Memory B cell (primary cell): ENCODE data around the gene FBXO30.
A peak's percentile ranks its signal among the peaks of the same experiment; 100 is the strongest.

Source experiments
- ATAC-seq: fragments of 150-1000 bp; cut with Tn5 transposase; 2 replicates; pipeline ENCODE4 v1.10.0; 2021; ENCODE audit warnings: low read depth, mild to moderate bottlenecking, moderate library complexity
- DNase-seq, 2 donors: peaks; one replicate each; pipeline ENCODE4 v3.0.0; 2022; ENCODE audit warnings: low spot score in 2 of 2
- H3K27ac Mint-ChIP-seq: one replicate; pipeline ENCODE4 v1.8.0; 2022; ENCODE audit warnings: mild to moderate bottlenecking, moderate library complexity, mixed read lengths
- H3K27me3 Mint-ChIP-seq: one replicate; pipeline ENCODE4 v1.8.0; 2022; ENCODE audit warnings: mixed read lengths
- H3K36me3 Mint-ChIP-seq: one replicate; pipeline ENCODE4 v1.8.0; 2022; ENCODE audit warnings: mild to moderate bottlenecking, mixed read lengths
- H3K4me1 Mint-ChIP-seq: one replicate; pipeline ENCODE4 v1.8.0; 2022; ENCODE audit warnings: mixed read lengths
- H3K4me3 Mint-ChIP-seq: one replicate; pipeline ENCODE4 v1.8.0; 2022; ENCODE audit warnings: mild to moderate bottlenecking, moderate library complexity, mixed read lengths
- H3K9me3 Mint-ChIP-seq: one replicate; pipeline ENCODE4 v1.8.0; 2022; ENCODE audit warnings: mixed read lengths

FBXO30 gene

DNA sequence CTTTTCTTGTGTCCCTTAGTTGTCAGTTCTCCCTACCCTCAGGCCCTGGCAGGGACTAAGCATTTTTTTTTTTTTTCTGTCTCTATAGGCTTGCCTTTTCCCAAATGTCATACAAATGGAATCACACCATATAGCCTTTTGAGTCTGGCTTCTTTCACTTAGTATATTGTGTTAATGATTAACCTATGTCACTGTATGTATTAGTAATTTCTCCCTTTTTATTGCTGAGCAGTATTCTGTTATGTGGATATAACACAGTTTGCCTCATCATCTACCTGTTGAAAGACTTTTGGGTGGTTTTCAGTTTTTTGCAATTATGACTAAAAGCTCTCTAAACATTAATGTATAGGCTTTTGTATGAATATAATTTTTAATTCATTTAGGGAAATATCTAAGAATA is 16.0 kb upstream of the FBXO30 start:
- no peaks in the 10 kb centered on the region for H3K4me1 Mint-ChIP-seq
- no peaks in the 10 kb centered on the region for H3K27me3 Mint-ChIP-seq
- no peak overlapping the region for H3K27ac Mint-ChIP-seq
- H3K4me3 Mint-ChIP-seq = no peak overlapping the region
- ATAC-seq = no peak
- H3K9me3 Mint-ChIP-seq = no peaks in the 10 kb centered on the region
- DNase-seq = no peak
- peaks cover 4% of the 10 kb centered on the region for H3K36me3 Mint-ChIP-seq

DNA sequence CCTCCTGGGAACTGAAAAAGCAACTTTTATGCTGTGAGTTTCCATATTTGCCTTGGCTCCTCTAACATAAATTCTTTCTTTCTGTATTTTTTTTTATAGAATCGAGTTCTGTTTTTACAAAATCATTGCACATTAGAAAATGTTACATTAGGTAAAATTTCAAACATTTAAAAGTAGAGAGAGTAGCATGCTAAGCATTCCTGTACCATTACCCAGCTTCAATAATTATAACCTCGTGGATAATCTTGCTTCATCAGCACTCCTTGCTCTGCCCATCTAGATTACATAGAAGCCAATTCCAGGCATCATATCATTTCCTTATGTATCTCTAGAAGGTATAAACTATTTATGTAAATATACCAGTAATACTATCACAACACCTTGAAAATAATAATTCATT is 15.4 kb upstream of the FBXO30 start:
- no peaks in the 10 kb centered on the region for H3K27me3 Mint-ChIP-seq
- peaks cover 4% of the 10 kb centered on the region for H3K36me3 Mint-ChIP-seq
- H3K4me1 Mint-ChIP-seq = no peaks in the 10 kb centered on the region
- H3K9me3 Mint-ChIP-seq = no peaks in the 10 kb centered on the region
- ATAC-seq = no peak
- H3K27ac Mint-ChIP-seq = no peak overlapping the region
- DNase-seq = no peak
- no peak overlapping the region for H3K4me3 Mint-ChIP-seq

DNA sequence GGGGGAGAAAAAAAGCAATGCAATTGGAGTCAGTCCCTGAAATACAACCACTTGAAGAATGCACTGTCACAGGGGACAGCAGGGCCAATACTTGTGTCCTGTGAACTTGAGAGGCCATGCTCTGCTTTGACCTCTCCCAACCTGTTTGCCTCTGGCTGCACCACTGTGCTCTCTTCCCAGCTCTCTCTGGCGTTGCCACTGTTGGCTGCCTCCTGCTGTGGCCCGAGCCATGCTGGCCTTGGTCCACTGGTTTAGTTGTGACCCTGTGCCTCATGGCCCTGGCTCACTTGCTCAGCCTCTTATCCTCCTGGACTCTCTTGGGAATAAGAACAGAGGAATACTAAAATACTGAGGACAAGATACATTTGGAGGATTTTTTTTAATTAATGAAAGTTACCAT is 14.5 kb upstream of the FBXO30 start:
- no peak overlapping the region for H3K4me3 Mint-ChIP-seq
- DNase-seq (no peak), ATAC-seq (no peak)
- peaks cover 4% of the 10 kb centered on the region for H3K36me3 Mint-ChIP-seq
- no peak overlapping the region for H3K27ac Mint-ChIP-seq
- no peaks in the 10 kb centered on the region for H3K27me3 Mint-ChIP-seq
- H3K9me3 Mint-ChIP-seq = no peaks in the 10 kb centered on the region
- H3K4me1 Mint-ChIP-seq = no peaks in the 10 kb centered on the region

DNA sequence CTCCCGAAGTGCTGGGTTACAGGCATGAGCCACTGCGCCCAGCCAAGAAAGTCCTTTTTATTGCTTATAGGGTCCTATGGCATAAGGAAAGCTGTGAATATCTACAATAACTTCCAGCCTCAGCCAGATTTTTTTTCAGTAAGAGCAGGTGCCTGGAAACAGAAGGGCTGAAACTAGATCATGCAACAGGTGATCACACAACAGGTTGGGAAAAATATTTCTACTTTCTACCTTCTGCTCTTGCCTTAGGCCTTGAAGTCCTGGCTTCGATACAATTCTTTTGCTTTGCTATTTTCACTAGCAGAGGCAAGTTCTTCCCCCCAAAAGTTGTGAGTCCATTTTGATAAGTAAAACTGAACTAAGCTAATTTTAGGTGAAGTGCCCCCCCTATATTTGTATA is 9.7 kb upstream of the FBXO30 start:
- Mint-ChIP-seq H3K27me3 (no peaks in the 10 kb centered on the region), H3K4me3 (no peak overlapping the region), H3K9me3 (no peaks in the 10 kb centered on the region), H3K36me3 (peaks cover 4% of the 10 kb centered on the region), H3K4me1 (no peaks in the 10 kb centered on the region), H3K27ac (no peak overlapping the region)
- DNase-seq (no peak), ATAC-seq (no peak)

DNA sequence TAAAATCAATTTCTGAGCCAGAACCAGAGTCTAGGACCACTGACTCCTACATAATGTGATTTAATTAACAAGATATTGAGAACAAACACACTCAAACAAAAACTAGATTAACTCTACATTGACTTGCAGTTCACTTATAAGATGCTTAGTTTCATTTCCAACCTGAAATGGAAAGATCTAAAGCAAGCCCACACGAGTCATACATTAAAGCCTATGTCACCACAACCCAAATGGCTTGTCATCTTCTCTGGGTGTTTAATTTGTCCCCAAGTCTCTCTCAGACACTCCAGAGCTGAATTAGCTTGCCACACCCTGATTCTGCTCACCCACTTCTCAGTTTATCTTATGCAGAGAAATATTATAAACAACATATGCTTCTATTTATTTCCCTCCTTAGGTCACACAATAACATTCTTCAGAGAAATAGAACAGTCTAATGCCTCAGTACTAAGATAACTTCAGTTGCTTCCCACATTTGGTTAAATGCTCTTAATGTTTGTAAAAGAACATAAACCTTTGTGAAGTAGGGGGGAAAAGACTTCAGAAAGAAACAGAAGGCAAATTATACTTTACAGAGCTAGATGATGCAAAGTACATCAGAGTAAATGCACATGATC is 8.8 kb upstream of the FBXO30 start:
- Mint-ChIP-seq H3K27ac (peak overlapping the region; percentile 10), H3K27me3 (no peaks in the 10 kb centered on the region), H3K4me1 (no peaks in the 10 kb centered on the region), H3K4me3 (no peak overlapping the region), H3K9me3 (no peaks in the 10 kb centered on the region), H3K36me3 (peaks cover 1% of the 10 kb centered on the region)
- ATAC-seq = no peak
- no peak for DNase-seq

DNA sequence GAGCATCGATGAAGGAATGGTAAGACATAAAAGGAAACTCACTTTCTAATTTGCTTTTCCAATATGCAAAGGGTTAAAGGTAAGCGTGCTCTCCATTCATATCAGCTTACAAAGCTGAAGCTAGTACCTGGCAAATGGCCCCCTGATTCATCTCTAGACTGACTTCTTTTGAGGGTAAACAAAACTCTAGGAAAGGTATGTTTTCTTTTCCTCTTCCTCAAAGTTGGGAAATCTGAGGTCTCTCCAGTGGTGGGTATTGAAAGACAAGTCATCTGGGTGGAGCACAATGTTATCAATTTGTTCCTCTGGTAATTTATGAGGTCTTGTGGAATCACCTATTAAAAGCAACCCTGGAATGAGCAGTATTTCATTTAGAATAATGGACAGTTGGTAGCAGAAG is 7.9 kb upstream of the FBXO30 start:
- Mint-ChIP-seq H3K4me1 (peaks cover 3% of the 10 kb centered on the region), H3K9me3 (no peaks in the 10 kb centered on the region), H3K27me3 (no peaks in the 10 kb centered on the region), H3K4me3 (no peak overlapping the region), H3K36me3 (no peaks in the 10 kb centered on the region), H3K27ac (no peak overlapping the region)
- ATAC-seq (no peak), DNase-seq (no peak)

DNA sequence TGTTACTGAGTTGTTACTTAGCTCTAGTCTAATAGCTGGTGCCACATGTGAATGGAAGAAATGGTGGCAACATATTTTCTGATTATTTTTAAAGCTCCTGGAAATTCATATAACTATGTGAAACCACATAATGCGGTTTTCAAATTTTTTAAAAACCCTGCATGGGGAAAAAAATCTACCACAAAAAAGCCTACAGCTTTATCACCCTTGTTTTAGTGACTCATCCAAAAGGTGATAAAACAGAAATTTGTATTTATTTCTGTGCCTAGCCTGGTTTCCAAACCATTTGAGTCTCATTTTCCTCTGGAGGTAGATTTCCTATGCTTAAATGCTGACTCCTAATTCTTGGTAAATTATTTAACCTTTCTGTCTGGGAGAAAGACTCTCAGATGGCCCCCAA is 5.4 kb upstream of the FBXO30 start:
- ATAC-seq = no peak
- no peaks in the 10 kb centered on the region for H3K36me3 Mint-ChIP-seq
- no peak overlapping the region for H3K27ac Mint-ChIP-seq
- H3K4me1 Mint-ChIP-seq = peaks cover 11% of the 10 kb centered on the region
- DNase-seq = no peak
- H3K27me3 Mint-ChIP-seq = no peaks in the 10 kb centered on the region
- no peaks in the 10 kb centered on the region for H3K9me3 Mint-ChIP-seq
- H3K4me3 Mint-ChIP-seq = no peak overlapping the region

DNA sequence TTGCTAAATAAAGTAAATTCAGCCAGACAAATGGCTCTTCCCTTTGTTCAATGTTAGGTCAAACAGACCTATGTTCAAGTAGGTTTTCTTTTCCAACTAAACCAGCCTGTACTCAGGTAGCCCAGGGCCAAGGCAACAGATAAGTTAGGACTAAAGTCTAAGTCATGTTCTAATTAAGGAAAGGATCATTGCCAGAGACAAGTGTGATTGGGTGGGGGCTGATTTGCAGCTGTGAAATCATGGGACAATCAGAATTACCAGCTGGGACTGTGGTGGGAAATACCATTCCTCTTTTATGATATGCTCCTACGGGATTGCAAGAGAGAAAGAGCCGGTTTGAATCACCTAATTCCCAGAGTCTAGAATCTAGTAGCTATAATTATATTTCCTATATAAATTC is 4.2 kb upstream of the FBXO30 start:
- no peaks in the 10 kb centered on the region for H3K9me3 Mint-ChIP-seq
- no peak overlapping the region for H3K4me3 Mint-ChIP-seq
- DNase-seq = no peak
- peaks cover 13% of the 10 kb centered on the region for H3K4me1 Mint-ChIP-seq
- no peaks in the 10 kb centered on the region for H3K36me3 Mint-ChIP-seq
- H3K27ac Mint-ChIP-seq = no peak overlapping the region
- ATAC-seq = no peak
- H3K27me3 Mint-ChIP-seq = no peaks in the 10 kb centered on the region

DNA sequence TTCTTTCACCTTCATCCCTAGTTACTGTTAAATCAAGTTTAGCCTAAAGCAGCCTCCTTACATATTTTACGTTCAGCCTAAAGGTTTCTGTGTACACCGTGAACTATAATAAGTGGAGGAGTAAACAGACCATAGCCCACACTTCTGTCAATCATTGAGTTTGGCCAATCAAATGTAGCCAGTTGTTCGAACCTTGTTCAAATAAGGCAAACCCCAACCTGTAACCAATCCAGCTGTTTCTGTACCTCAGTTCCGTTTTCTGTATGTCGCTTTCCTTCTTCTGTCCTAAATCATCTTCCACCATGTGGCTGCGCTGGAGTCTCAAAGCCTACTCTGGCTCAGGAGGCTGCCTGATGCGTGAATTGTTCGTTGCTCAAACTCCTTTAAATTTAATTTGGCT is 1.8 kb upstream of the FBXO30 start:
- DNase-seq (no peak), ATAC-seq (no peak)
- no peaks in the 10 kb centered on the region for H3K9me3 Mint-ChIP-seq
- H3K27ac Mint-ChIP-seq = no peak overlapping the region
- H3K27me3 Mint-ChIP-seq = no peaks in the 10 kb centered on the region
- peaks cover 20% of the 10 kb centered on the region for H3K4me1 Mint-ChIP-seq
- no peak overlapping the region for H3K4me3 Mint-ChIP-seq
- no peaks in the 10 kb centered on the region for H3K36me3 Mint-ChIP-seq

DNA sequence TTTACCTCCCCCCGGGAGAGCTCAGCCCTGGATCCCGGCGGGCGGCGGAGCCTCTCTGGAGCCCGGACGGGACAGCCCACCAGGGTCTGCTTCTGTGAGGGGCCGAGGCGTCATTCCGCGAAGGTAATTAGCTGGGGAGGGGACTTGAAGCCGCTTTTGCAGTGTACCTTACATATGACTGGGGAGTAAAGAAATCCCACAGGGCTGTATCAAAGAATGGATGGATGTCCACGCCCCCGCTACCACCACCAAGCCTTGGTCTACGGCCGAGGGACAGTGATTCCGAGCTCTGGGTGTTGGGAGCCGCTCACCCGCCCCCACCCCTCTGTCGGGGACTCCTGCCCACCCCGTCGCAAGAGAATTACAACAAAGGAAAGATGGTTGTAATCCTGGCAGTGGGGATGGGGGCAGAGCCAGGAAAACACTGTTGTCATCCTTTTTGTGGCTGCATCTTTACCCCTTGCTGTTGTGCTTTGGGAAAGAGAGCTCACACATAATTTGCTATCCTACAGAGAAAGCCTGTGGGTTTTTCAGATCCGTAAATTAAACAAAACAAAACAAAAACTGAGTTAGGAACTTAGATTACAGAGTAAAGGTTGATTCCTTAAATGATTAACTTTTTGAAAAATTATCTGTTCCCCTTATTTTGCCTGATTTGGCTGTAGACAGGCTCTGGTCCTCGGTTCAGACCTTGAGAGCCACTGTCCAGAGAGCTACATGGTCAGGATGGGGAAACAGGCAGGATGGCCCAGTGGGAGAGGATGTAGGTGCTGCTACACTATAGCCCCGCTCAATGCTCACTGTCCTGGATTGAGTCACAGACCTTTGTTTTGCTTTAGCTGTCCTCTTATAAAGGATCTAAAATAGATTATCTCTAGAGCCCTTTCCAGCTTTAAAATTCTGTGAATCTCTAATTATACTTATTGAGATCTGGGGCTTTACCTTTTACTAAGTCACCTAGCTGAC is 997 bp upstream of the FBXO30 start:
- Mint-ChIP-seq H3K27me3 (no peaks in the 10 kb centered on the region), H3K27ac (peak overlapping the region; percentile 93), H3K4me1 (peaks cover 25% of the 10 kb centered on the region), H3K36me3 (no peaks in the 10 kb centered on the region), H3K4me3 (peak overlapping the region; percentile 94), H3K9me3 (no peaks in the 10 kb centered on the region)
- ATAC-seq (no peak), DNase-seq (peak in 1 of 2 donors; percentile 10)

DNA sequence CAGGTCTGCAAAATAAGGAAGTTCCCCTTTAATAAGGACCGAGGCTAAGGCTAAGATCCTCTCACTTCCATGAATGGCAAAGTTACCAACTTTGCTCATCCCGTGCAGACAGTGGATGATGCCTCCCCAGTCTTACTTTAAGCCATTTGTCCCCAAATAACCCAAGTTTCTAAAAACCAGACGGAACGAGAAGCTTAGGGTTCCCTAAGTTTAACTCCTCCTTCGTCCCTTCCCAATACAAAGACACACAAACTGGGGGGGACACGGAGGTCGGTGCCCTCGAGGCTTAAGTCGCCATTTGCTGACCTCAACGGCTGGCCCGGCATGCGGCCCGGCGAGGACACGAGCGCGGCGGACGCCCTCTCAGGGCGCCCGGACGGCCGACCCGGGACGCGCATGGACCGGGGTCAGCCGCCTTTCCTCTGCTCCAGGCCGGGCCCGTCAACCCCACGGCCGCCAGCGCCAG is 527 bp downstream of the FBXO30 start:
- DNase-seq (no peak), ATAC-seq (no peak)
- peak overlapping the region; percentile 93 for H3K27ac Mint-ChIP-seq
- no peaks in the 10 kb centered on the region for H3K9me3 Mint-ChIP-seq
- no peaks in the 10 kb centered on the region for H3K27me3 Mint-ChIP-seq
- H3K4me1 Mint-ChIP-seq = peaks cover 32% of the 10 kb centered on the region
- no peaks in the 10 kb centered on the region for H3K36me3 Mint-ChIP-seq
- H3K4me3 Mint-ChIP-seq = peak overlapping the region; percentile 76

DNA sequence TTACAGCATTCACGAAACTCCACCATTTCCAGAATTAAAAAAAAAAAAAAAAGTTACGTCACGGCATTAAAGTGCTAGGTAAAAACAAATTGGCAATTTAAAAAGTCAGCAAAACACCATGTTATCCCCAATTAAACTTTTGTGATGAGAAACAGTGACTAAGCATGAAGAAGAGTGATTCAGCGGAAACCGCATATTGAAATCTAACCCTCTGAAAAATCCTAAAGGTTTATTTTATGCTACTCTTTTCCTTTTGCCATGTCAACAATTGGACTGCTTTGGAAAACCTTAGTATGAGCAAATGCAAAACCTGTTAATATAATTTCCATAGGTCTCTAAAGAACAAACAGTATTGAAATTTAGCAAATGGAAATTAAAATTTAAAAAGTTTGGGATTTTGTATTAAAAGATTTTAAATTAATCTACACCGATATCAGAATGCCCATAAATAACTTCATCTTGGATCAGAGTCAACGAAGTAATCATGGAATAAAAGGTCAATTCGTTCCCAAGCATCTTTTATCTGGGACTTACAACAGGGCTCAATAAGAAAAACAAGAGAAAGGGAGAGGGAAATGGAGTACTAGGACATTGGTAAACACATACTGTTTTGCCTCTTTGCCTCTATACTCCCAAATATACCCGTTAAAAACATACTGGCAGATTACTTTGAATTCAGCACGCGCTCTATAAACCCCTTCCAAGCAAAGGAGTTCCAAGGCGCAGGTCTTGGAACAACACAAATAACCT is 1.1 kb downstream of the FBXO30 start:
- Mint-ChIP-seq H3K36me3 (no peaks in the 10 kb centered on the region), H3K4me1 (peaks cover 32% of the 10 kb centered on the region), H3K9me3 (no peaks in the 10 kb centered on the region), H3K27me3 (no peaks in the 10 kb centered on the region), H3K27ac (peak overlapping the region; percentile 60), H3K4me3 (peak overlapping the region; percentile 76)
- ATAC-seq (no peak), DNase-seq (no peak)

DNA sequence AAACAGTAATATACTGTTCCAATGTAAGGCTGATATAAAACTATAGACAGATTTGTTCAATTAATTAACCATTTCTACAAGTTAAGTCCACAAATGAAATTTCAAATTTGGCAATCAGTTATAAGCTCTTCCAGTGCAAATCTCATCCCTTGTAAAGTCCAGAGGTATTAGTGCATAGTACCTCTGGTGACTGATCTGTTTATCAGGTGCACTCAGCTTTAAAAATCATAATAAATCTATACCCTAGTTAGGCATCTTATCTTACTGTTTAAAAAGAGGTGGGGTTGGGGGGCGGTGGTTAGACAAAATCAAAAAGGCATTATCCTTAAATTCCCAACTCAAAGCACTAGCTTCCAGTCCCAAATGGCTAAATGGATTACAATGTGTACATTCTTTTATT is 2.9 kb downstream of the FBXO30 start:
- ATAC-seq (no peak), DNase-seq (no peak)
- Mint-ChIP-seq H3K27me3 (no peaks in the 10 kb centered on the region), H3K4me3 (no peak overlapping the region), H3K4me1 (peaks cover 36% of the 10 kb centered on the region), H3K9me3 (no peaks in the 10 kb centered on the region), H3K27ac (no peak overlapping the region), H3K36me3 (no peaks in the 10 kb centered on the region)

DNA sequence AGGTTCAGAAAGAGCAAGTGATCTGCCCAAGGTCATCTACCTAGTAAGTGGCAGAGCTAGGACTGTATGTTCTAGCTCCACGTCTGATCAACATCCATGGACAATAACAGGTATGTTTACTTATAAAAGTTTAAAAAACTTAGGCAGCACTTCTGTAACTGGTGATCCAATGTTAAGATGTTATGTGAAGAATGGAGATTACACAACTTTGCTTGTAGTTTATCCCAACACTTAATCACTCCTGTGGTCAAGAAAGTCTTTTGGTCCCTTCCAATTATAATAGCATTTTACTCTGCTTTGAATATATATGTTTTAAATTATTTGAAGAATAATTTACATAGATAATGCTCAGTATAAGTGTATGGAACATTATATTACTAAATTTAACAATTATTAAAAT is 4.8 kb downstream of the FBXO30 start:
- DNase-seq (no peak), ATAC-seq (no peak)
- Mint-ChIP-seq H3K36me3 (peaks cover 9% of the 10 kb centered on the region), H3K27ac (peak overlapping the region; percentile 40), H3K9me3 (no peaks in the 10 kb centered on the region), H3K4me3 (no peak overlapping the region), H3K4me1 (peaks cover 30% of the 10 kb centered on the region), H3K27me3 (no peaks in the 10 kb centered on the region)
